ENCODE data around the gene PCDHGA6.

DNA sequence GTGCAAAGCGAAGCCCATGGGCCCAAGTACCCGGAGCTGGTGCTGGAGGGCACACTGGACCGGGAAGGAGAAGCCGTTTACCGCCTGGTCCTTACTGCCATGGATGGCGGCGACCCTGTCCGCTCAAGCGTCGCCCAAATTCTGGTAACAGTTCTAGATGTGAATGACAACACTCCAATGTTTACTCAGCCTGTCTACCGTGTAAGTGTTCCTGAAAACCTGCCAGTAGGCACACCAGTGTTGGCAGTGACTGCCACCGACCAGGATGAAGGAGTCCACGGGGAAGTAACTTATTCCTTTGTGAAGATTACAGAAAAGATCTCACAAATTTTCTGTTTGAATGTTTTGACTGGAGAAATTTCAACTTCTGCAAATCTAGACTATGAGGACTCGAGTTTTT, 936 bp downstream of the PCDHGA6 start:
- TF ChIP-seq GATA3 (IDR thresholded peaks at IDR 0.05; ENCODE audit: low read depth, low read length) (no peak), GATA2 (IDR thresholded peaks at IDR 0.05; ENCODE audit: low read depth, low read length) (no peak)
